HK-2 (cell line): ENCODE results near the gene IFI6.
"Not testable (repeated sequence)": the region's sequence is repeated elsewhere in the genome, so short reads cannot be mapped to it uniquely, and the experiment has no call there.

Experiments
- DNase-seq: peaks from one replicate; pipeline ENCODE4 v3.0.0-alpha.2; 2018; ENCODE audit not compliant: unreplicated experiment

Gene IFI6

GRCh38 chr1:27650539-27651175, 21.3 kb downstream of the IFI6 start:
- DNase-seq: no peak

- no peak for DNase-seq
These were observed 21.8 kb downstream of the IFI6 start for GRCh38 chr1:27650171-27650538.

GRCh38 chr1:27649306-27649635, 22.7 kb downstream of the IFI6 start:
- DNase-seq: no peak

- DNase-seq: no peak
These were observed 23.2 kb downstream of the IFI6 start for GRCh38 chr1:27648602-27649305.

DNA sequence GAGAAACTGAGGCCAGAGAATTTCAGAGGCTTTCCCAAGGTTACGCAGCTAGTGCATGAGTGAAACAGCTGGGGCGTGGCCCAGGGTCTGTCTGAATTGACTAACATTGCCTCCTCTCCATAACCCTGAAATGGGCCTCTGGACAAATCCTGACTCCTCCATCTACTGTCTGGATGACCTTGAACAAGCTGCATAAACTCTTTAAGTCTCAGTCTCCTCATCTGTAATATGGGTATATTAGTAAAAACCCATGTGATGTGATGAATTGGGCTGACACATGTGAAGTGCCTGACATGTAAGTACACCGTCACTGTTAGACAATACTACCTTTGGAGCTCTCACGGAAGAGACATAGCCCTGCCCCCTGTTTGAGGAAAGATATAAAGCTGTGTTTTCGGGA, 24.7 kb downstream of the IFI6 start:
- no peak for DNase-seq

DNA sequence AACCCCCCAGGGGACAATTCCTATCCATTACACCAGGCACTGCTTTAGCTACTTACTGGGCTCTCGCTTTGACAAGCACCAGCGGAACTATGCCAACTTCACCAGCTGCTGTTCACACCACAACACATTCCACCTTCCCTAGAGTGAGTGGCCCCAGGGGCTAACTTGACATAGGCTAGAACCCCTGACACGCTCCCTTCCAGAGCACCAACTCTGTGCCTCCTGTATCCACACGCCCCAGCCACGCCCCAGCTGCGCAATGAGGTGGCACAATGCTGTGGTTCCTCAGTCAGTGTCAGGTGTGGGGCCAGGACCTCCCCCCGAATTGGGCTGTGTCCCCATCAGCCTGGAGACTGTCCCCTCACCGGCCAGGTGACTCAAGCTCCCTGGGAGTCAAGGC, 25.3 kb downstream of the IFI6 start:
- DNase-seq: no peak

GRCh38 chr1:27645071-27645415, 26.9 kb downstream of the IFI6 start:
- no peak for DNase-seq

- no peak for DNase-seq
These were observed 27.5 kb downstream of the IFI6 start for GRCh38 chr1:27644369-27645070.

- DNase-seq: peak; percentile 23
These were observed 28.2 kb downstream of the IFI6 start for GRCh38 chr1:27643600-27644368.

GRCh38 chr1:27640514-27640913, 31.5 kb downstream of the IFI6 start:
- not testable (repeated sequence) for DNase-seq

- no peak for DNase-seq
These were observed 33.2 kb downstream of the IFI6 start for GRCh38 chr1:27638805-27639204.

DNA sequence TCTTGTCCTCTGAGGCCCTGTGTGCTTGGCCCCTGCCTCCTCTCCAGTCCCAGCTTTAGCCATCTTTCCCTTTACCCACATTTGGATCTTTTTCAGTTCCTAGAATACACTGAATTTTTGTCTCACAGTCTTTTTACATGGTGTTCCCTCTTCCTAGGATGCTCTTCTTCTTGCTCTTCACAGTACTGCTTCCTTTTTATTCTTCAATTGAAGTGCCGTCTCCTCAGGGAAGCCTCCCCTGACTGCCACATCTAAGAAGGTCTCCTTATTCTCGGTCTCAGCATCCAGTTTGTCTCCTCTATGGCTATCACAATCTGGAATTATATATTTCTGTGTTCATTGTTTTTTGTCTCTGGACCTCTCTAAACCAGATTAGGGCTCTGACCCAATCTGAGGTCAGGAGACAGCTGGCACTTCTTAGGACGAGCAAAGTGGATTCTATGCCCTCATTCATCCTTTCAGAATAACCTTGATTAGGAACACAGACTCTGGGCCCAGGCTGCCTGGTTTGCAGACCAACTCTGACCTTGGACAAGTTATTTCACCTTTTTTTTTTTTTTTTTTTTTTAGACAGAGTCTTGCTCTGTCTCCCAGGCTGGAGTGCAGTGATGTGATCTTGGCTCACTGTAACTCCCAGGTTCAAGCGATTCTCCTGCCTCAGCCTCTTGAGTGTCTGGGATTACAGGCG, 33.8 kb downstream of the IFI6 start:
- DNase-seq: no peak

DNA sequence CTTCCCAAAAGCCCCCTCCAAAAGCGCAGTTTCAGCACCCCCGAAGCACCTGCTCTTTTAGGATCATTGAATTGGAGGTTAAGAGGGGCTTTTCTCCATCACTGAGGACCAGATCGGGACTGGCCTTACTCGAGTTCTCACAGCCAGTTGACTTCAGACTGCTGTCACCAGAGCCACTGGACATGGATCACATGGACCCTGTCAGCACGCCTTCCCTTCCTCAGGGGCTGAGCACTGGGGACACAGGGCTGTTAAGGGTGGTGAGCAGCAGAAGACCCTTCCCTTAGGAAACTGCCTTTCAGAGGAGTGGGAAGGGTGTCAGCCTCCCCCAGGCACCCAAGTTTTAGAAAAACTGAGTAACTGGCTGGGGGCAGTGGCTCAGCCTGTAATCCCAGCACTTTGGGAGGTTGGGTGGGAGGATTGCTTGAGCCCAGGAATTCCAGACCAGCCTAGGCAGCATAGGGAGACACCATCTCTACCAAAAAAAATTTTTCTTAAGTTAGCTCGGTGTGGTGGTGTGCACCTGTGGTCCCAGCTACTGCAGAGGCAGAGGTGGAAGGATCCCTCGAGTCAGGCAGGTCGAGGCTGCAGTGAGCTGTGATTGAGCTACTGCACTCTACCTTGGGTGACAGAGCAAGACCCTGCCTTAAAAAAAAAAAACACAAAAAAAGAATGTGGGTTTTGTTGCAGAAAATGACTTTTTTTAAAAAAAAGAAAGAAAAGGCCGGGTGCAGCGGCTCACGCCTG, 36.4 kb downstream of the IFI6 start:
- no peak for DNase-seq

- DNase-seq: no peak
These were observed 37.0 kb downstream of the IFI6 start, which contains the start of gene FGR for GRCh38 chr1:27634985-27635367. Gene FGR (minus strand): TSS chr1:27635185. CDS start chr1:27623916, 11,269 bp downstream.

- no peak for DNase-seq
These were observed 37.6 kb downstream of the IFI6 start for GRCh38 chr1:27634177-27634984.

DNA sequence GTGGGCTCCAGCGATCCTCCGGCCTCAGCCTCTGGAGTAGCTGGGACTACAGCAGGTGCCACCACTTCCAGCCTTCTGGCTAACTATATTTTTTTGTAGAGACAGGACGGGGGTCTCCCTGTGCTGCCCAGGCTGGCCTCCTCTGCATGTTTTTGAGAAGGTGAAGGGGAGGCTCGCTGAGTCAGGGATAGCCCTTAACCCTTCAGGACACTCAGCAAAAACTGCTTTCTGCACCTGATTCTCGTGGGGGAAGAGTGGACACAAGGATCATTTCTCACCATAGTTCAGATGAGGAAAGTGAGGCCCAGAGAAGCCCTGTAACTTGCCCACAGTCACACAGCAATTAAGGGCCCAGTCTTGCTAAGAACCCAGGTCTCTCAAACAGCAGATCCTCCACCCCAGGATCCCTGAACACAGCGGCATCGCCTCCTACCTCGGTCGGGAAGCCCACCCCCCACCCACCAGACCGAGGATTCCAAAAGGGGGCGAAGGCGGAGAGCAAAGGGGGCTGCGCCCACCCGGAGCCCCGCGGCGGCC, 38.3 kb downstream of the IFI6 start:
- no peak for DNase-seq

DNA sequence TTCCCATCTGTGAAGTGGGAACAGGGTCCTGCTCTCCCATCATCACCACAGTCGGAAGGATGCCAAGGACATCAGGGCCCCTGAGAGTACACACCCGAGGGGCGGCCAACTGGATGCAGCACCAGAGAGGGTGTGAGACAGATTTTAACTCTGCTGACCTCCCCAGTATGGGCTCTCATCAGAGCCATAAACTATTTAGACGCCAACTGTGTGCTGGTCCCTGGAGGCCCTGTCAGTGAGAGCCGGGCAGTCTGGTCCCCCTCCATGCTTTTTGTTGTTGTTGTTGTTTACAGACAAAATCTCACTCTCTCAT, 38.7 kb downstream of the IFI6 start:
- DNase-seq: no peak

- DNase-seq: no peak
These were observed 39.4 kb downstream of the IFI6 start for GRCh38 chr1:27632387-27633297.

- DNase-seq: no peak
These were observed 41.0 kb downstream of the IFI6 start for GRCh38 chr1:27630859-27631491.
